Measurements from ENCODE around the gene PRR19.

Gene PRR19

DNA sequence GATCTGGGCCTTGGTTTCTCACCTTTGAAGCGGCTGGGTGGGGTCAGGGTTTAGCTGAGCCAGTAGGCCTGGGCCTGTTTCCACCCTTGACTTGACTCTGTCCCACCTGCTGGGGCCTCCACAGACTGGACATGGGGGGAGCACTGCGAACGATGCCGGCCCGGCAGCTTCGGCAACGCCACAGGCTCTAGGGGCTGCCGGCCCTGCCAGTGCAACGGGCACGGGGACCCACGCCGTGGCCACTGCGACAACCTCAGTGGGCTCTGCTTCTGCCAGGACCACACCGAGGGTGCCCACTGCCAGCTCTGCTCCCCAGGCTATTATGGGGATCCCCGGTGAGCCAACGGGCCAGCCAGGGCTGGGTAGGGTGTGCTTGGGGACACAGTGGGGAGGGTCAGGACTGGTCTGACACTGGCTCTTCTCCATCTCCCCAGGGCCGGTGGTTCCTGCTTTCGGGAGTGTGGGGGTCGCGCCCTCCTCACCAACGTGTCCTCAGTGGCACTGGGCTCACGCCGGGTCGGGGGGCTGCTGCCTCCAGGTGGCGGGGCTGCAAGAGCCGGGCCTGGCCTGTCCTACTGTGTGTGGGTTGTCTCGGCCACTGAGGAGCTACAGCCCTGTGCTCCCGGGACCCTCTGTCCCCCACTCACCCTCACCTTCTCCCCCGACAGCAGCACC, 51.5 kb downstream of the PRR19 start:
- DNase-seq = no peak

DNA sequence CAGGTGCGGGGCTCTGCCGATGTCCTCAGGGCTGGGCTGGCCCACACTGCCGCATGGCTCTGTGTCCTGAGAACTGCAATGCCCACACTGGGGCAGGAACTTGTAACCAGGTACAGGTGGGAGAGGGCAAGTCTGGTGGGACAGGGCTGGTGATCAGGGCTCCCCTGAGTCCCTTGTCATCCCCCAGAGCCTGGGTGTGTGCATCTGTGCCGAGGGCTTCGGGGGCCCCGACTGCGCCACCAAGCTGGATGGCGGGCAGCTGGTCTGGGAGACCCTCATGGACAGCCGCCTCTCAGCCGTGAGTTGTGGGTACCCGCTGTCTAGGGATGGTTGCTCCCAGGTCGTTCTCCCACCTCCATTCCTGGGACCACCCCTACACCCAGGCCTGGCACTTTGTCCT, 54.0 kb downstream of the PRR19 start:
- no peak for DNase-seq

DNA sequence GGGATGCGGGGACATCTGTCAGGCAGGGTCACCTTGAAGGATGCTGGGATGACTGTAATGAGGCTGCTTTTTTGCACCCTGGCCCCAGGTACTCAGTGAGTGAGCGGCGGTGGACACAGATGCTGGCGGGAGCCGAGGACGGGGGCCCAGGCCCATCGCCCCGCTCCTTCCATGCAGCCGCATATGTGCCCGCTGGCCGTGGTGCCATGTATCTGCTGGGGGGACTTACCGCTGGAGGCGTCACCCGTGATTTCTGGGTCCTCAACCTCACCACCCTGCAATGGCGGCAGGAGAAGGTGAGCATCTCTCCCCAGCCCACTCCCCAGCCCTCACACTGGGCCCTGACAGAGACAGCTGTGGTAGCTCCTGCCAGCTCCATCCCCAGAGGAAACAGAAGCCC, 54.8 kb downstream of the PRR19 start:
- no peak for DNase-seq

DNA sequence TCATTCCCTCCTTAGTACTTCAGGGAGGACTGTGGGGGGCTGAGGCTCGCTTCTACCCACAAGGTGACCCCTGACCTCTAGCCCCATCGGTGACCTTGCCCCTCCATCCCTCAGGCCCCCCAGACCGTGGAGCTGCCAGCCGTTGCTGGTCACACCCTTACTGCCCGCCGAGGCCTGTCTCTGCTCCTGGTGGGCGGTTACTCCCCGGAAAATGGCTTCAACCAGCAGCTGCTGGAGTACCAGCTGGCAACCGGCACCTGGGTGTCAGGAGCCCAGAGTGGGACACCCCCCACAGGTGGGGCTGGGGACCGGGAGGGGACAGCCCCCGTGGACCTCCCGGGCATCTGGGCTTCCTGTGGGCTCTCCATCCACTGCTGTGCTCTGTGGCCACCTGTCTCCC, 55.4 kb downstream of the PRR19 start:
- DNase-seq = no peak

Measured in NCI-H1048 (cell line).